Measurements from ENCODE around the gene C1orf74. TPM values are rescaled to one million over a fixed set of nuclear protein-coding genes. Genes with fewer than 3 reads are reported as not detected.
A peak's percentile ranks its signal among the peaks of the same experiment; 100 is the strongest.

Gene C1orf74
- polyA plus RNA-seq, 2 of the 4 experiments (the other 2 are of a cell fraction) = 2.4 to 3.3 TPM

- no peak for TF ChIP-seq RARB (CRISPR knock-in tag; IDR thresholded peaks at IDR 0.05)
- TF ChIP-seq SREBF2 (IDR thresholded peaks at IDR 0.05) = no peak
- peak; percentile 49 for TF ChIP-seq MAFK (IDR thresholded peaks at IDR 0.05; ENCODE audit: partially characterized antibody)
- TF ChIP-seq PBX3 (IDR thresholded peaks at IDR 0.05) = no peak
- peak; percentile 84 to 85 for TF ChIP-seq JUN (IDR thresholded peaks at IDR 0.05)
- peak; percentile 16 for TF ChIP-seq PHF8 (IDR thresholded peaks at IDR 0.05; ENCODE audit: borderline replicate concordance, low read depth)
Measured at GRCh38 chr1:209827384-209828262, 43.3 kb upstream of the C1orf74 start, which contains the start of gene UTP25 (continued).

- TF ChIP-seq CHD4 (IDR thresholded peaks at IDR 0.05; ENCODE audit: borderline replicate concordance) (no peak), JUNB (IDR thresholded peaks at IDR 0.05) (0 out of 2 replicates have a peak, but pooled peaks have one; percentile 16)
- Histone ChIP-seq H3K27ac (no peak overlapping the region), H3K4me3 (no peak overlapping the region), H3K4me2 (peak overlapping the region; percentile 31), H3K9me3 (no peaks in the 10 kb centered on the region), H3K4me1 (peaks cover 33% of the 10 kb centered on the region)
- 47% methylated on average over 11 of the region's 11 CpGs for WGBS (ENCODE audit: missing lambda C conversion rate)
- DNase-seq (ENCODE audit: low read depth in 1 of 2, low spot score in 1 of 2) (peak in 1 of 2 experiments; percentile 52), FAIRE-seq (no peak), ATAC-seq (no peak)
- ChIA-PET POLR2A (no interaction called here), CTCF (interaction anchor here (1.1 to 8.2 kb wide), 8 partner anchors 10 to 163 kb away, joined by 3 to 114 read pairs (median 5); no protein-coding TSS in a partner anchor)
Measured at GRCh38 chr1:209825591-209826434, 41.5 kb upstream of the C1orf74 start.

GRCh38 chr1:209823143-209824041 lies 39.0 kb upstream of the C1orf74 start:
- ATAC-seq = peak; percentile 47 to 66; a peak in 3 of 6 replicates
- peak; percentile 42 to 68 for DNase-seq (ENCODE audit: low read depth in 1 of 2, low spot score in 1 of 2)
- CTCF ChIA-PET = interaction anchor here (0.6 to 8.2 kb wide), 36 partner anchors 11 to 410 kb away, joined by 3 to 114 read pairs (median 4); partner anchors contain the start of genes C1orf74 and IRF6
- POLR2A ChIA-PET = interaction anchor here (1.2 to 1.5 kb wide), 2 partner anchors 15 to 39 kb away, joined by 3 read pairs; partner anchors contain the start of gene C1orf74
- no peak for FAIRE-seq
- Histone ChIP-seq H3K4me1 (peaks cover 18% of the 10 kb centered on the region), H3K27ac (no peak overlapping the region), H3K4me2 (peak overlapping the region; percentile 53), H3K4me3 (no peak overlapping the region), H3K9me3 (no peaks in the 10 kb centered on the region)
- WGBS (ENCODE audit: missing lambda C conversion rate) = 26% methylated on average over 12 of the region's 12 CpGs
- TF ChIP-seq HOXB13 (CRISPR knock-in tag; IDR thresholded peaks at IDR 0.05; ENCODE audit: low read depth) (no peak), SMC3 (IDR thresholded peaks at IDR 0.05) (peak; percentile 40; the same call in 1 of the 3 replicates), CTCF (IDR thresholded peaks at IDR 0.05) (peak; percentile 73), CHD2 (IDR thresholded peaks at IDR 0.05; ENCODE audit: low read length, partially characterized antibody) (no peak), RAD21 (conservative IDR thresholded peaks at IDR 0.05 in 1 of 2, IDR thresholded peaks at IDR 0.05 in 1 of 2) (peak in 1 of 2 experiments; percentile 26; a peak in 1 of 5 replicates)
